ENCODE data around the gene FAM186B. TPM values are rescaled to one million over a fixed set of nuclear protein-coding genes. Genes with fewer than 3 reads are reported as not detected.

Gene FAM186B
- total RNA-seq, 1 donor from 2014 or later = 0.62 TPM

DNA sequence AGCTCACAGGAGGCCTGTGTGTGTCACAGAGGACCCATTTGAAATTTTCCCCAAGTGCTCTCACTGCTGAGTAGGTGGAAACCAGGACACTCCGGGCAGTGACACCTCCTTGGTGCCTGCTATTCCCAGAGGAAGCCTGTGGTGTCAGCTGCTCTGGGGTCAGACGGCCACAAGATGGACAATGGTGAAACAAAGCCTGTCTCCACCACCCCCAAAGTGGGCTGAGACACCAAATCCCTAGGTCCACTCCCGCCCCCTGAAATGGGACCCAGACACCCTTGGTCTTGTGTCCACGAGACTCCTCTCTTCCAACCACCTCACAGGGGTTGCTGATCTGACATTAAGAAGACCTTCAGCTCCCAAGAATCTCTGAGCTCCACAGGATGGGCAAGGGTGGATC is 59.6 kb downstream of the FAM186B start:
- intact Hi-C loops (cut with DNase I) = no loop called here
- no peak for ATAC-seq
- no peak for DNase-seq (ENCODE audit: missing footprints)

DNA sequence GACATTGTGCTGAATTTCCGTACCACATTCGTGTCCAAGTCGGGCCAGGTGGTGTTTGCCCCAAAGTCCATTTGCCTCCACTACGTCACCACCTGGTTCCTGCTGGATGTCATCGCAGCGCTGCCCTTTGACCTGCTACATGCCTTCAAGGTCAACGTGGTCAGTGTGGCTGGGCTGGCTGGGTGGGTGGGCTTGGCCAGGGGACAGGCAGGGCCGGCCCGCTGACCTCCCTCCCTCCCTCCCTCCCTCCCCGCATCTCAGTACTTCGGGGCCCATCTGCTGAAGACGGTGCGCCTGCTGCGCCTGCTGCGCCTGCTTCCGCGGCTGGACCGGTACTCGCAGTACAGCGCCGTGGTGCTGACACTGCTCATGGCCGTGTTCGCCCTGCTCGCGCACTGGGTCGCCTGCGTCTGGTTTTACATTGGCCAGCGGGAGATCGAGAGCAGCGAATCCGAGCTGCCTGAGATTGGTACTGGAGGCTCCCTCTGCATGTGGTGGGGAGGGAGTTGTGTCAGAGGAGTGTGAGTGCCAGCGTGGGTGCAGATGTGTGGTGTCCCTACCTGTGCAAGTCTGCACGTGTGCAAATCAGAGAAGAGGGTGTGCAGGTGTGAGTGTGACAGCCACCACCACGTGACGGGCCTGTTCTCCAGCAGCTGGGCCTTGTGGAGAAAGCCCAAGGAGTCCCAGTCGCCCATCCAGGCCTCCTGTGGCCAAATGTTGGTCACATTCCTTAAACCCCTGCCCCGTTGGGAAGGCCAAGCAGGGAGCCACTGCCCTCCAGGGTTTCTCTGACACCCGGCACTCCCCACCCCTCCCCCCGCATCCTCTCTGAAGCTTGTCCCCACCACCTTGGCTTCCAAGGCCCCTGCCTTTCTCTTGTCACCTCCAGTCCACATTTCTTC is 61.3 kb downstream of the FAM186B start:
- peak; percentile 70 for DNase-seq (ENCODE audit: missing footprints)
- intact Hi-C loops (cut with DNase I) = no loop called here
- ATAC-seq = no peak

DNA sequence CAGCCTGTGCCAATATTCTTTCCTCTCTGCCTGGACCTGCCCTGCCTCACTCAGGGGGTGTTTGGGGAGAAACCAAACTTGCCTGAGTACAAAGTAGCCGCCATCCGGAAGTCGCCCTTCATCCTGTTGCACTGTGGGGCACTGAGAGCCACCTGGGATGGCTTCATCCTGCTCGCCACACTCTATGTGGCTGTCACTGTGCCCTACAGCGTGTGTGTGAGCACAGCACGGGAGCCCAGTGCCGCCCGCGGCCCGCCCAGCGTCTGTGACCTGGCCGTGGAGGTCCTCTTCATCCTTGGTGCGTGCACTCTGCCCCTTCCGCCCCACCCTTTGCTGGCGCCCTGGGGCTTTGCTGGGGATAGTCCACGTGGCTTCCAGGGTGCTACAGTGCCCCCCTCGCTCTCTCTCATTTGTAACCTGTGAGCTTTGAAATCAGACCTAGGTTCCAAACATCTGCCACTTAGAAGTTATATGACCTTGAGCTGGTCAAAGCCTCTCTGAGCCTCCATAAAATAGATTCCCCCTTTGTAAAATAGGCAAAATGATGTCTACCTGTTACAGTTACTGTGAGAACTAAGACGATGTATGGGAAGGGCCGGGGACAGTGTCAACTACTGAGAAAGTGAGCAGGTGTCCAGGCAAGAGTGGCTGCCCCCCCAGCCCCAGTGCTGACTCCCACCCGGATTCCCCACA is 62.1 kb downstream of the FAM186B start:
- intact Hi-C loops (cut with DNase I) = no loop called here
- DNase-seq (ENCODE audit: missing footprints) (peak; percentile 44), ATAC-seq (no peak)

DNA sequence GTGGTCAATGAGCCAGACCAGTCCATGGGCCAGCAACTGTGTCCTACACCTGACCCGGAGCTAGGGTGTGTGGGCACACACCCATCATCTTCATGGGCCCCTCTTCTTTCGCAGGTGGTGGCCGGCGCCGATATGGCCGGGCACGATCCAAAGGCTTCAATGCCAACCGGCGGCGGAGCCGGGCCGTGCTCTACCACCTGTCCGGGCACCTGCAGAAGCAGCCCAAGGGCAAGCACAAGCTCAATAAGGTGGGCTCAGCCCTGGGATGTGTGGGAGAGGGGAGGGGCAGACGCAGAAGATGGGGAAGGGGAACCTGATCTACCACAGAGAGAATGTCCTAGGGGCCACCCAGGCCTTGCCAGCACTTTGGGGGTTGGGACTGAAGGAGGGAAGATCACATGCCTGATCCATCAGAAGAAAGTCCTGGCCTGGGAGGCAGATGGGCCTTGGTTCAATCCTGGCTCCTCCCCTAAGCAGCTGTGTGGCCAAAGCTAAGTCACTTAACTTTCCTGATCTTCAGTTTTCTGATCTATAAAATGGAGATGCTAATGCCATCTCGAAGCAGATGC is 62.8 kb downstream of the FAM186B start:
- ATAC-seq = no peak

DNA sequence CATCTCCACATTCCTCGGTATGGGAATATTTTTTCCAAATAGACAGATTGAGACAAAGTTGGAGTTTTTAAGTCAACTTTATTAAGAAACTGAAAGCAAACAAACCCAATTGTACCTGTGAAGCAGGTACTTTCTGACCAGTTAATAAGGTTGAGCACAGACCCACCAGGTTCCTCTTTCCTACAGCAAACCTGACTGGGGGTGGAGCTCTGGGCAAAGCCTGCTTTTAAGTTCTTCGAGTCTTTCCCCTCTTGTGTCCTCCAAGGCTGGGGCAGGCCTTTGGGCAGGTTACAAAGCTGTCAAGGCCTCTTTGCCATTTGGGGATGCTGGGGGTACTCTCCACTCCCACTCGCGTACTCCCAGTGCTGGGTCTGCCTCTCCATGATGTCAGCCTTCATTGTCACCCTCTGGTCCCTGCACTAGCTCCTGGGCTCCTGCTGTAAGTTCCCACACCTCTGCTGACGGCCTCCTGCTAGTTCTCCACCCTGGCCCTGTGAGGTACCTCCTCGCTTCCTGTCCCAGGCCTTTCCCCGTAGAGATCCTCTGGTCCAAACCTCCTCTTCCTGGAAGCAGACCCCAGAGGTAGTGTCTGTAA is 63.4 kb downstream of the FAM186B start:
- no peak for DNase-seq (ENCODE audit: missing footprints)
- no peak for ATAC-seq

More for the DNA sequence above, 62.8 kb downstream of the FAM186B start:
- intact Hi-C loops (cut with DNase I) = no loop called here
- DNase-seq (ENCODE audit: missing footprints) = peak; percentile 30

DNA sequence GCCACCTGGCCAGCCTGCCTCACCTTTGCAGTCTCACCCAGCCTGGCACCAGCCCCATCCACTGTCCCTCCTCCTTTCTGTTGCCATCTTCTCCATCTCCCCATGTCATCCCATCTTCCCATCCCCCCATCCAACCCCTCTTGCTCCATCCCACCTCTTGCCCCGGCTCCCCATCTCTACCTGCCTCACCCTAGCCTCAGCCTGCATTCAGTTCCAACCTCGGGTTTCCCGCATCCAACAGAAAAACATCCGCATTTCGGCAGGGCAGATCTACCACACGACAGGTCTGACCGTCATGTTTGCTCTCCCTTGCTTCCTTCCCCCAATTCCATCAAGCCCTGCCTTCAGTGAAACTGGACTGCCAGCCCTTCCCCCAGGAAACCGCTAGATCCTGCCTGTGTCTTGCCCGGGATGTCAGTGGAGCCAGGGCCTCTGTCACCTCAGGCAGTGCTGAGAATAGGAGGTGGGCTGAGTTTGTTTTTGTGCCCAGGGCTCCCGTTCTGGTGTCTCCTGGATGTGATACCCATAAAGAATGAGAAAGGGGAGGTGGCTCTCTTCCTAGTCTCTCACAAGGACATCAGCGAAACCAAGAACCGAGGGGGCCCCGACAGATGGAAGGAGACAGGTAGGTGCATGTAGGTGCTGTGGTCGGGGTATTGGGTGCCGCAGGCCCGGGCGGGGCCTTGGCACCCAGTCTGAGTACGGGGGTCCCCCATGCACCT is 64.1 kb downstream of the FAM186B start:
- DNase-seq (ENCODE audit: missing footprints) (no peak), ATAC-seq (no peak)
- intact Hi-C loops (cut with DNase I) = no loop called here

More for the DNA sequence above, 63.4 kb downstream of the FAM186B start:
- intact Hi-C loops (cut with DNase I) = no loop called here

DNA sequence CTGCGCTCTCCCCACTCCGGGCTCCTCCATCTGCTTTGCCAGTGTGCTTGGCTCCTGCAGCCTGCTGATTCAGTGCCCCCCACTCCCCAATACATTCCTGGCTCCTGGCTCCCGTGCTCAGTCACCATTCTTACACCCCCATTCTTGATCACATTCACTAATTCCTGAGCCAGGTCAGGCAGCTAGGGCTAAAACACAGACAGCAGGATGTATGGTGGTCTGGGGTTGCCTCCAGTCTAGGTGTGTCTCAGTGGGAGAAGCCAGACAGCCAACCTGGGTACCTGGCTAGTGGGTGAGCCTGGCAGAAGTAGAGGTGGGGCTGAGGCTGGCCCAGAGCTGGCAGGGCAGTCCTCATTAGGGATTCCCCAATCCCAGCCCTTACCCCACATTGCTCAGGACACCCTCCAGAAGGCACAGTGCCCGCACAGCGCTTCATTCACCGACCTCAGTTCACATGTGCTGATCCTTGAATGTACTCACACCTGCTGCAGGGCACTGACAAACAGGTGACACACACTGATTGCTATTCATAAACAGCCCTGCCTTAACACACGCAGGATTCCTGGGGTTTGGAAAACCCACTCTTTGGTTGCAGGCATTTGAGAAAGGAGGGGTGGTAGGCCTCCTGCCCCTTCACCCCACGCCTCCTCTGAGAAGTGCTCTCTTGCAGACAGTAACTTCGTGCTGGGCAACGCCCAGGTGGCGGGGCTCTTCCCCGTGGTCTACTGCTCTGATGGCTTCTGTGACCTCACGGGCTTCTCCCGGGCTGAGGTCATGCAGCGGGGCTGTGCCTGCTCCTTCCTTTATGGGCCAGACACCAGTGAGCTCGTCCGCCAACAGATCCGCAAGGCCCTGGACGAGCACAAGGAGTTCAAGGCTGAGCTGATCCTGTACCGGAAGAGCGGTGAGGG is 65.0 kb downstream of the FAM186B start:
- ATAC-seq (no peak), DNase-seq (ENCODE audit: missing footprints) (peak; percentile 51)
- intact Hi-C loops (cut with DNase I) = no loop called here

DNA sequence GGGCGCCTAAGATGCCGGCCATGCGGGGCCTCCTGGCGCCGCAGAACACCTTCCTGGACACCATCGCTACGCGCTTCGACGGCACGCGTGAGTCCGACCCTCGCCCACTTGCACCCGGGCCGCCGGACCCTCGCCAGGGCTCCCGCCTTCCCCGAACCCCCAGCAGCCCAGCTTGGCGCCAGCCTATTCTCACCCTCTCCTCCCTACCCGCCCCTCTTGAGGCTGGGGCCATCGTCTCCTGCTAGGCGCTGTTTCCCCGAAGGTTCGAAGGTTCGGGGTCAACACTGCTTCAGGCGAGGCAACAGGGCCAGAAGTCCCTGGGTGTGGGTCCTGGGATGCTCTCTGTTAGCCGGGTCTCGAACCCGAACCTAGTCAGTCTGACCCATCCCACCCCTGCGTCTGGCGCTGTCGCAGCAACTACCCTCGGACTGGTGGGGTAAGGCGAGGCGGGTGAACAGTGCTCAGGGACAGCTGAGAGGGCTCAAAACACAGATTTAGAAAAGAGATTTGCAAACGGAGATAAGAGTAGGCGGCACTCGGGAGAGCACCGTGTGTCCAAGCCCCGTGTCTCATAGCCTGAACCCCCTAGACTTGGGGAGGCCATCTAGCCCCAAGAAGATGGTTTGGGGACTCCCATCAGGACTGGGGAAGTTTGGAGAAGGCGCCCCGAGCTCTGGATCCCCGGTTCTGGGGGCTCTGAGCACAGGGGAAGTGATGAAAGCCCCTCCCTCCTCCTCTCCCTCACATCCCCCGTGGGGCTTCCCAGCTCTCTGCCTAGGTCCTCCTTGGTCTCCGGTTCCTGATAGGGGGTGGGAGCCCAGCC is 65.8 kb downstream of the FAM186B start:
- ATAC-seq (no peak), DNase-seq (ENCODE audit: missing footprints) (peak; percentile 67)
- intact Hi-C loops (cut with DNase I) = no loop called here

DNA sequence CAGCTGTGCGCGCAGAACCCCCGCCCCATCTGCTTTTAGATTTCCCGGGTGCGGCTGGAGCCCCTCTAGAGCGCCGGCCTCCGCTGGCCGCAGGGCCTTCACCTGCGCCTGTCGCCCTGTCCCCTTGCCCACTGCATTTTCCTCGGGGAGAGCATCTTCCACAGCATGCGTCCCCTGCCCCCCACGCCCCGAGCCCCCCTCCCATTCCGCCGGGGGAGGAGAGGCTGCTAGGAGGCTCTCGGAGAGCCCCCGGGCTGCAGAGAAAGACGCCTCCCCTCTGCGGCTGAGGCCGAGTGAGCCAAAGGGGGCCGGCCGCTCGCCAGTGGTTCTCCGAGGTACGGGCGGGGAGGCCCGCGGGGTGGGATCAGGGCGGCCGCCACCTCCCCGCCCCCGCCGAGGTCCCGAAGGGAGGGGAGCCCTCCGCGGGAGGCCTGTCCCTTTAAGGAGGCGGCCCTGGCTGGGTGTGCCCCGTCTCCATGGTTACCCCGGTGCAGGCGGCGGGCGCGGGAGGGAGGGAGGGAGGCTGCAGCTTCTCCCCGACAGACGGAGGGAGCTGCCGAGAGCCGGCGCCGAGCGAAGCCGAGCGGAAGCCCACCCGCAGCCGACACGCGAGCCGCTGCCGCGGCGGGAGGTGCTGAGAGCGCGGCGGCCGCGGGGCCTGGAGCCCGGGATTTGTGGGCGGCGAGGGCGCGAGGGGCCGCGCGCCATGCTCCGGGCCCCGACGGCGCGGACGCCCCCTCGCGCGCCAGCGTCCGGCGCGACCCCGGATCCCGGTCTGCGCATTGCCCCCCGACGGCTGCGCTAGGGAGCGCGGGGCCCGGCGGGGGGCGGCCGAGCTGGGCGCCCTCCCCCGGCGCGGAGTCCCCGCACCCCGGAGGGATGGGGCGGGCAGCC is 66.7 kb downstream of the FAM186B start, which contains the start of gene KCNH3:
TSS of gene KCNH3 (plus strand) at position 521 of the 894 bp plus-strand sequence. CDS start 387 bp downstream, outside the sequence.
- intact Hi-C loops (cut with DNase I) = no loop called here
- peak; percentile 82 for ATAC-seq
- peak; percentile 91 for DNase-seq (ENCODE audit: missing footprints)

DNA sequence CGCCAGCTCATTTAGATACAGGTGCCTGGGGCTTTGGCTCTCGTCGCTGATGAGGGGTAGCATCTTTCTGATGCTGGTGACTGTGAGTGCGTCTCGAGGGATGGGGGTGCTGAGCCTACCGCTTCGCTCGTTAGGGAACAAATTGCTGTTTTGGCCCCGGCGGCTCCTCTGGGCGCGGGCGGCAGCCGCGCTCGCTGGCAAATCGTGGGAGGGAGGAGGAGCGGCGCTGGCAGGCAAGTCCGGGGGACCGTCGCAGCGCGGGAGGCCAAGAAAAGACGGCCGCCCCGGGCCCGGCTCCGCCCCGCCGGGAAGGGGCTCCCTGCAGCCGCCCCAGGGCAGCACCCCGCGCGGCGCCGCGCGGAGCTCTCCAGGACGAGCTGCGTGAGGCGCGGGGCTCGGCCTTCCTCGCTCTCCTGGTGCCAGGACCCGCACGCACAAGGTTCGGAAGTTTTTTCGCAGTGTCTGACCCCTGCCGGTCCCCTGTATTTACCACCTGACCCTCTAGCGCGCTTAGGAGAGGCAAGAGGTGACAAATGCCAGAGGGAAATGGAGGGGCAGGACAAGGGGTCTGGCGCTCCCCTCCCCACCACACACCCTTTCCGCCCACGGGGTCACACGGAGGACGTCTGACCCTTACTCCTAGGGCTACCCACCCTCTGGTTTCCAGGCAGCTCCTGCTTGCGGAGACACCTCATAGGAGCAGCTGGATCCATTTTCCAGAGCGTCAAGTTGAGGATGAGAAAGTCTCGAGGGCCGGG is 67.5 kb downstream of the FAM186B start:
- intact Hi-C loops (cut with DNase I) = no loop called here
- ATAC-seq (peak; percentile 21), DNase-seq (ENCODE audit: missing footprints) (peak; percentile 66)

Other genes starting within 250 kb of the FAM186B start
- gene SPATS2, start 238.2 kb downstream of the FAM186B start, total RNA-seq = 6.4 TPM
- 0.27 TPM for gene KCNH3, start 66.6 kb downstream of the FAM186B start, total RNA-seq
- gene MCRS1, start 37.5 kb downstream of the FAM186B start, total RNA-seq = 88.9 TPM
- gene PRPF40B, start 17.9 kb upstream of the FAM186B start, total RNA-seq = 17.1 TPM
- 10.8 TPM for gene FMNL3, start 101.8 kb upstream of the FAM186B start, total RNA-seq
- 275 TPM for gene TMBIM6, start 135.9 kb upstream of the FAM186B start, total RNA-seq
- gene NCKAP5L, start 222.8 kb upstream of the FAM186B start, total RNA-seq = 32.7 TPM
- gene BCDIN3D, start 237.5 kb upstream of the FAM186B start, total RNA-seq = 2.6 TPM